Osteoblast (primary cell): ENCODE data around the gene PLEKHO2. TPM values are rescaled to one million over a fixed set of nuclear protein-coding genes. Genes with fewer than 3 reads are reported as not detected.
A peak's percentile ranks its signal among the peaks of the same experiment; 100 is the strongest.

Experiments
- DNase-seq: peaks from one replicate; pipeline ENCODE4 v3.0.0; 2011; ENCODE audit warnings: low spot score, mixed read lengths; ENCODE audit not compliant: insufficient read length; ENCODE audit errors: missing footprints
- H2AFZ ChIP-seq: 2 replicates; pipeline ENCODE4 v1.6.0; 2011; ENCODE audit warnings: mild to moderate bottlenecking, low read length
- H3K27ac ChIP-seq: 2 replicates; pipeline ENCODE4 v1.5.1; 2011; ENCODE audit warnings: mild to moderate bottlenecking, low read depth, low read length, moderate library complexity
- H3K27me3 ChIP-seq: 2 replicates; pipeline ENCODE4 v1.6.0; 2012; ENCODE audit warnings: mild to moderate bottlenecking, control low read depth, inconsistent platforms, low read length, moderate library complexity; ENCODE audit not compliant: insufficient read depth
- H3K36me3 ChIP-seq: 2 replicates; pipeline ENCODE4 v1.5.1; 2011; ENCODE audit warnings: mild to moderate bottlenecking, low read length, control low read depth, moderate library complexity; ENCODE audit not compliant: insufficient read depth
- H3K4me1 ChIP-seq: 2 replicates; pipeline ENCODE4 v1.5.1; 2011; ENCODE audit warnings: mild to moderate bottlenecking, low read length, control low read depth, moderate library complexity; ENCODE audit not compliant: insufficient read depth
- H3K4me2 ChIP-seq: 2 replicates; pipeline ENCODE4 v1.6.0; 2011; ENCODE audit warnings: mild to moderate bottlenecking, low read length; ENCODE audit not compliant: insufficient read depth
- H3K4me3 ChIP-seq: fragments of 200-600 bp; sonication (generic); 3 replicates; pipeline ENCODE4 v1.5.1; 2012; ENCODE audit warnings: mild to moderate bottlenecking, low read length, inconsistent platforms; ENCODE audit not compliant: insufficient read depth
- H3K79me2 ChIP-seq: 2 replicates; pipeline ENCODE4 v1.6.0; 2012; ENCODE audit warnings: mild to moderate bottlenecking, low read length, control low read depth, inconsistent platforms; ENCODE audit not compliant: insufficient read depth
- H3K9me3 ChIP-seq: 2 replicates; pipeline ENCODE4 v1.5.1; 2011; ENCODE audit warnings: low read depth, low read length, control low read depth
- H4K20me1 ChIP-seq: 2 replicates; pipeline ENCODE4 v1.6.0; 2012; ENCODE audit warnings: mild to moderate bottlenecking, low read length, control low read depth; ENCODE audit not compliant: insufficient read depth
- CTCF ChIP-seq: IDR thresholded peaks from 2 replicates; pipeline ENCODE4 v1.5.1; 2011; ENCODE audit warnings: mild to moderate bottlenecking, low read depth, low read length, moderate library complexity; ENCODE audit errors: extremely low read depth
- total RNA-seq: library from RNA; depleted of rRNA; stranded (reverse); fragments of >200 nt; gene quantifications from 2 replicates; pipeline ENCODE4 v1.2.3, GENCODE V29; 2012

Gene PLEKHO2
- total RNA-seq, 1 donor = 41.6 TPM

GRCh38 chr15:64836023-64836536 lies 5.6 kb upstream of the PLEKHO2 start:
- no peak for DNase-seq
- no peak for TF ChIP-seq CTCF
- H3K27me3 ChIP-seq = no peaks in the 10 kb centered on the region

GRCh38 chr15:64837502-64837901 lies 4.2 kb upstream of the PLEKHO2 start:
- no peak for DNase-seq
- peaks cover 2% of the 10 kb centered on the region for H4K20me1 ChIP-seq
- TF ChIP-seq CTCF = no peak
- no peak overlapping the region for H3K4me2 ChIP-seq
- no peaks in the 10 kb centered on the region for H3K27me3 ChIP-seq
- peaks cover 8% of the 10 kb centered on the region for H3K79me2 ChIP-seq
- H3K9me3 ChIP-seq = no peaks in the 10 kb centered on the region
- no peaks in the 10 kb centered on the region for H3K36me3 ChIP-seq
- no peak overlapping the region for H3K27ac ChIP-seq
- no peak overlapping the region for H2AFZ ChIP-seq
- H3K4me3 ChIP-seq = no peak overlapping the region
- peaks cover 8% of the 10 kb centered on the region for H3K4me1 ChIP-seq

More at GRCh38 chr15:64836023-64836536, 5.6 kb upstream of the PLEKHO2 start:
- Histone ChIP-seq H2AFZ (peak overlapping the region; percentile 89), H3K9me3 (no peaks in the 10 kb centered on the region), H3K79me2 (no peaks in the 10 kb centered on the region), H3K27ac (no peak overlapping the region), H3K36me3 (no peaks in the 10 kb centered on the region), H3K4me1 (peaks cover 6% of the 10 kb centered on the region), H3K4me3 (peak overlapping the region; percentile 59), H4K20me1 (no peaks in the 10 kb centered on the region), H3K4me2 (peak overlapping the region; percentile 75)

GRCh38 chr15:64841060-64841343 lies 713 bp upstream of the PLEKHO2 start:
- TF ChIP-seq CTCF = no peak
- Histone ChIP-seq H3K27ac (peak overlapping the region; percentile 51), H3K4me2 (peak overlapping the region; percentile 94), H3K27me3 (no peaks in the 10 kb centered on the region), H3K79me2 (peaks cover 43% of the 10 kb centered on the region), H3K4me3 (peak overlapping the region; percentile 71), H3K4me1 (peaks cover 39% of the 10 kb centered on the region), H3K9me3 (no peaks in the 10 kb centered on the region), H2AFZ (peak overlapping the region; percentile 81), H3K36me3 (no peaks in the 10 kb centered on the region), H4K20me1 (peaks cover 26% of the 10 kb centered on the region)
- DNase-seq = peak; percentile 37

- peak overlapping the region; percentile 62 for H2AFZ ChIP-seq
- peak overlapping the region; percentile 97 for H3K4me3 ChIP-seq
Observed at GRCh38 chr15:64842096-64842939, 603 bp downstream of the PLEKHO2 start.

More at GRCh38 chr15:64842096-64842939, 603 bp downstream of the PLEKHO2 start:
- Histone ChIP-seq H3K27me3 (no peaks in the 10 kb centered on the region), H3K9me3 (no peaks in the 10 kb centered on the region), H3K4me1 (peaks cover 39% of the 10 kb centered on the region), H4K20me1 (peaks cover 30% of the 10 kb centered on the region), H3K27ac (peak overlapping the region; percentile 78), H3K36me3 (no peaks in the 10 kb centered on the region), H3K4me2 (peak overlapping the region; percentile 98), H3K79me2 (peaks cover 56% of the 10 kb centered on the region)
- TF ChIP-seq CTCF = no peak
- DNase-seq = peak; percentile 93
